Stomach (tissue), 9 donors: ENCODE measurements around the gene GCK. TPM values are rescaled to one million over a fixed set of nuclear protein-coding genes. Genes with fewer than 3 reads are reported as not detected.
A peak's percentile ranks its signal among the peaks of the same experiment; 100 is the strongest.

Experiments
- DNase-seq, 2 donors: peaks; one replicate each; pipeline versions ENCODE4 v3.0.0 to v3.0.0-alpha.2; 2013 to 2019
- H3K27ac ChIP-seq, 5 donors: fragments of 200-600 bp in 4 of 5; sonication (generic) in 4 of 5; one replicate each; pipeline ENCODE4 v1.5.1; 2013 to 2019; ENCODE audit warnings: mild to moderate bottlenecking in 1 of 5, moderate library complexity in 1 of 5
- H3K27me3 ChIP-seq, 3 donors: fragments of 200-600 bp; sonication (generic); one replicate each; pipeline ENCODE4 v1.5.1; 2017 to 2019; ENCODE audit warnings: mixed run types in 1 of 3
- H3K36me3 ChIP-seq, 4 donors: fragments of 200-600 bp; sonication (generic); 1 replicate in 3 of 4; 2 replicates in 1 of 4; pipeline ENCODE4 v1.5.1; 2016 to 2019
- H3K4me1 ChIP-seq, 4 donors: fragments of 200-600 bp; sonication (generic); one replicate each; pipeline ENCODE4 v1.5.1; 2016 to 2019
- H3K4me3 ChIP-seq, 4 donors: fragments of 200-600 bp; sonication (generic) in 3 of 4; one replicate each; pipeline ENCODE4 v1.5.1; 2016 to 2019; ENCODE audit warnings: mild to moderate bottlenecking in 1 of 4
- H3K9me3 ChIP-seq, 4 donors: fragments of 200-600 bp; sonication (generic); one replicate each; pipeline ENCODE4 v1.5.1; 2016 to 2019
- EP300 ChIP-seq: sonication (generic); formaldehyde crosslinking; IDR thresholded peaks from one replicate; pipeline ENCODE4 v1.6.1; 2017; ENCODE audit warnings: antibody characterized with exemption
- POLR2A ChIP-seq, 4 donors: fragments of 450-650 bp; IDR thresholded peaks; one replicate each; pipeline ENCODE4 v1.6.1; 2016; ENCODE audit warnings: antibody characterized with exemption in 4 of 4, control low read depth in 2 of 4, mild to moderate bottlenecking in 1 of 4, moderate library complexity in 1 of 4
- POLR2AphosphoS5 ChIP-seq, 3 donors: sonication (generic); formaldehyde crosslinking; IDR thresholded peaks; one replicate each; pipeline ENCODE4 v1.6.1; 2016; ENCODE audit warnings: antibody characterized with exemption in 3 of 3
- WGBS, 5 donors: extraction: QIAGEN DNeasy Blood & Tissue Kit in 3 of 5; methylation state at CpG; one replicate each; pipeline versions ENCODE4 v1.1.5 to v1.1.7; 2013 to 2018; 5-methylcytosine and 5-hydroxymethylcytosine counted together
- intact Hi-C: fragments of 100-400 bp; cut with DNase I; formaldehyde crosslinking; loops from one replicate; pipeline ENCODE4 v1.15.1; 2023; ENCODE audit warnings: low total_unique reads
- polyA plus RNA-seq, 3 donors: library from polyadenylated mRNA; stranded (reverse); fragments of 200-250 nt; gene quantifications; one replicate each; pipeline ENCODE4 v1.2.3, GENCODE V29; 2013
- total RNA-seq, 5 donors: library from RNA; depleted of rRNA; stranded (reverse); fragments of >200 nt; gene quantifications; one replicate each; pipeline versions ENCODE4 v1.1.0 to v1.2.3, GENCODE V29; 2014 to 2016
- TF ChIP-seq, protein P1 (sequence below), 7 experiments: fragments of 450-650 bp in 4 of 7; fragments of 200-600 bp in 3 of 7; sonication (generic) in 3 of 7; IDR thresholded peaks; one replicate each; pipeline ENCODE4 v1.5.1; 2016 to 2019; ENCODE audit warnings: antibody characterized with exemption in 7 of 7, control low read depth in 2 of 7, mild to moderate bottlenecking in 1 of 7
- donor health status: healthy with polysubstance abuse.
- donor health status: Bipolar disorder and iron deficiency.
- donor health status: healthy.

Gene GCK
- total and polyA plus RNA-seq, 8 donors: 0.55 to 1.9 (median 1.1) TPM; not detected in 4

DNA sequence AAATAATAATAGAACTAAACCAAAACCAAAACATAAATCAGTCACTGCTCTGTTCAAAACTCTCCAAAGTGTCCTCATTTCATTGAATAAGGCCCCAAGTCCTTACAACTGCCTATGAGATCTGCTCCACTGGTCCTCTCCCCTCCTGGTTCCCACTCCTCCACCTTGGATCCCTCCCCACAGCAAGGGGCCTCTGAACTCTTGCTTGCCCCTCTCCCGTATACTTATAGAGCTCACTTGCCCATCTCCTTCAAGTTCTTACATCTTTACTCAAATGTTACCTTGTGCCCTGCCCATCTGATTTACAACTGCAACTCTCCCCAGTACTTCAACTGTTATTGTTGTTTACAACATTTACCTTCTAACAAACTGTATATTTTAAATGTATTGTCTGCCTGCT, 66.7 kb downstream of the GCK start:
- Histone ChIP-seq H3K36me3 (peaks cover 5 to 45% (median 36%) of the 10 kb centered on the region in 4 donors), H3K4me1 (peaks cover 6 to 45% (median 35%) of the 10 kb centered on the region in 4 donors), H3K9me3 (no peaks in the 10 kb centered on the region), H3K27me3 (no peaks in the 10 kb centered on the region), H3K4me3 (peak overlapping the region; percentile 59 to 91 (median 82)), H3K27ac (peak overlapping the region in 4 of 5 donors; percentile 82 to 94 (median 90))
- intact Hi-C loops: loop anchor here (10.0 kb wide), 1 partner anchor 48 kb away; no protein-coding TSS in a partner anchor
- TF ChIP-seq POLR2A (IDR thresholded peaks at IDR 0.05) (no peak), POLR2AphosphoS5 (IDR thresholded peaks at IDR 0.05) (no peak), EP300 (no peak)
- TF ChIP-seq, protein P1, sequence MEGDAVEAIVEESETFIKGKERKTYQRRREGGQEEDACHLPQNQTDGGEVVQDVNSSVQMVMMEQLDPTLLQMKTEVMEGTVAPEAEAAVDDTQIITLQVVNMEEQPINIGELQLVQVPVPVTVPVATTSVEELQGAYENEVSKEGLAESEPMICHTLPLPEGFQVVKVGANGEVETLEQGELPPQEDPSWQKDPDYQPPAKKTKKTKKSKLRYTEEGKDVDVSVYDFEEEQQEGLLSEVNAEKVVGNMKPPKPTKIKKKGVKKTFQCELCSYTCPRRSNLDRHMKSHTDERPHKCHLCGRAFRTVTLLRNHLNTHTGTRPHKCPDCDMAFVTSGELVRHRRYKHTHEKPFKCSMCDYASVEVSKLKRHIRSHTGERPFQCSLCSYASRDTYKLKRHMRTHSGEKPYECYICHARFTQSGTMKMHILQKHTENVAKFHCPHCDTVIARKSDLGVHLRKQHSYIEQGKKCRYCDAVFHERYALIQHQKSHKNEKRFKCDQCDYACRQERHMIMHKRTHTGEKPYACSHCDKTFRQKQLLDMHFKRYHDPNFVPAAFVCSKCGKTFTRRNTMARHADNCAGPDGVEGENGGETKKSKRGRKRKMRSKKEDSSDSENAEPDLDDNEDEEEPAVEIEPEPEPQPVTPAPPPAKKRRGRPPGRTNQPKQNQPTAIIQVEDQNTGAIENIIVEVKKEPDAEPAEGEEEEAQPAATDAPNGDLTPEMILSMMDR (IDR thresholded peaks at IDR 0.05): no peak
- no peak for DNase-seq
- WGBS, 5 donors: 31 to 52% (median 38%) methylated on average over 1 of the region's 1 CpG

DNA sequence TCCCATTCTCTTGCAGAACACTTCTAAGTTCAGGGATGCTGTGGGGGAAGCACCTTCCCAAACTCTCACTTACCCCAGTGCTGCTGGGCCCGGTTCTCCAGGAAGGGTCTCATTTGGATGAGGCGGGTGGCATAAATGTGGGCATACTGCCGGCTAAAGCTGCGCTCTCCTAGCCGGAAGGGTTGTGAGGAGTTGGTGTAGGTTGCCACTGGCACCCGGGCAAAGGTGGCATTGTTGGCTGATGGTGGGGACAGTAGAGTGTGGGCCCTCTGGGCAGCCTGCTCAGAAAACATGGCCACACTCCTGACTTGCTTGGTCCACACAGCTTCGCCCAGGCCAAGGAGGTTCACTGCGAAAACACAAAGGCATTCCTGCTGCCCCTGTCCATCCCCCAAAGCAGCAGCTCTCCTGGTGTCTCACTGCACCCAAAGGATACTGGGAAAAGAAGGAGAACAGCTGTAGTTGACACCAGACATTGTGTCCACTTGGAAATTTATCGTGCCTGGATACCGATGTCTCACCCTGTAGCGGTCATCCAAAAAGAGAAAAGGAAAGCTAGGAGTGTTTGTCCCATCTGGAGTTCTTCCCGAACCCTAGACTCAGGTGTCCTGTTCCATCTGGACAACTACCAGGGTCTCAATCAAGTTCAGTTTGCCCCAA, 67.3 kb downstream of the GCK start:
- intact Hi-C loops: loop anchor here (10.0 kb wide), 1 partner anchor 47 kb away; no protein-coding TSS in a partner anchor
- Histone ChIP-seq H3K4me1 (peaks cover 6 to 45% (median 35%) of the 10 kb centered on the region in 4 donors), H3K27ac (peak overlapping the region in 1 of 5 donors; percentile 94), H3K36me3 (peaks cover 5 to 51% (median 43%) of the 10 kb centered on the region in 4 donors), H3K9me3 (no peaks in the 10 kb centered on the region), H3K4me3 (peak overlapping the region in 1 of 4 donors; percentile 78), H3K27me3 (no peaks in the 10 kb centered on the region)
- no peak for DNase-seq
- TF ChIP-seq POLR2A (IDR thresholded peaks at IDR 0.05): no peak
- WGBS, 5 donors: 91 to 95% (median 94%) methylated on average over 12 of the region's 12 CpGs

DNA sequence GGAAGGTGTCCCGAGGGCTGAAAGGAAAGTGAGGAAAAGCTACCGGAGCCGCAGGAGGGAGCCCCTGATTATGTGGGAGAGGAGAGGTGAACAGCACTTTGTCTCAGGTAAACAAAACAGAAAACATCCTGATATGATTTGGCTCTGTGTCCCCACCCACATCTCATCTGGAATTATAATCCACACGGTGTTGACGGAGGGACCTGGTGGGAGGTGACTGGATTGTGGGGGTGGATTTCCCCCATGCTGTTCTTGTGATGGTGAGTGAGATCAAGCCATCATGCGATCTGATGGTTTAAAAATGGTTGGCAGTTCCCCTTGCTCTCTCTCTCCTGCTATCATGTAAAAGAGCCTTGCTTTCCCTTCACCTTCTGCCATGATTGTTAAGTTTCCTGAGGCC, 68.8 kb downstream of the GCK start:
- TF ChIP-seq POLR2AphosphoS5 (IDR thresholded peaks at IDR 0.05): no peak
- TF ChIP-seq EP300: no peak
- TF ChIP-seq, protein P1 (IDR thresholded peaks at IDR 0.05): no peak
- intact Hi-C loops: loop anchor here (10.0 kb wide), 1 partner anchor 46 kb away; no protein-coding TSS in a partner anchor
- H3K4me3 ChIP-seq: no peak overlapping the region
- WGBS, 5 donors: 85 to 93% (median 90%) methylated on average over 6 of the region's 6 CpGs
- DNase-seq: no peak
- H3K27ac ChIP-seq: no peak overlapping the region
- peaks cover 6 to 45% (median 35%) of the 10 kb centered on the region in 4 donors for H3K4me1 ChIP-seq
- H3K36me3 ChIP-seq: peaks cover 11 to 66% (median 58%) of the 10 kb centered on the region in 4 donors
- no peaks in the 10 kb centered on the region for H3K27me3 ChIP-seq
- H3K9me3 ChIP-seq: no peaks in the 10 kb centered on the region

DNA sequence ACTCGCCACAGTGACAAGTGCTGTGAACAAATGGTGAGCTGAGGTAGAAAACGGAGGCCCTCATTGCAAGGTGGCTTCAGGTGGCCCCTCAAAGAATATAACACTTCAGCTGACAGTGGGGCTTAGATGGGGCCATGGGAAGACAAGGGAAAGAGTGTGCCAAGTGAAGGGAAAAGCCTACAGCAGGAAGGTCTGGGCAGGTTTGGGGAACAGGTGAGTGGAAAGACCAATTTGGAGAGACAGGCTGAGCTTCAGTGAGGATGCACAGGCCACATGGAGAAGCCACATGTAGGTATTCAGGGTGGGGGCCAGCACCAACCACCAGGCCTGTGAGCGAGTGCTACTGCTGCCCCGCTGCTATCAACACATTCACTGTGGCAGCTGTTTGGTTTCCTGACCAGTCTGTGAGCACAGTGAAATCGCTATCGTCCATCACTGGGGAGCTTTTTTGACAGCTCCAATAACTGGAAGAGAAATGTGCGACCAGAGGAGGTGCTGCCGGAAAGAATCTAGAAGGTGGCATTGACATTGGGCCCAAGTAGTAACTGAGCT, 69.3 kb downstream of the GCK start:
- Histone ChIP-seq H3K27ac (no peak overlapping the region), H3K4me3 (no peak overlapping the region), H3K36me3 (peaks cover 11 to 71% (median 62%) of the 10 kb centered on the region in 4 donors), H3K4me1 (peaks cover 6 to 45% (median 36%) of the 10 kb centered on the region in 4 donors), H3K27me3 (no peaks in the 10 kb centered on the region), H3K9me3 (no peaks in the 10 kb centered on the region)
- no peak for TF ChIP-seq POLR2A (IDR thresholded peaks at IDR 0.05)
- no peak for TF ChIP-seq POLR2AphosphoS5 (IDR thresholded peaks at IDR 0.05)
- no peak for TF ChIP-seq EP300
- TF ChIP-seq, protein P1 (IDR thresholded peaks at IDR 0.05): no peak
- intact Hi-C loops: loop anchor here (10.0 kb wide), 1 partner anchor 45 kb away; no protein-coding TSS in a partner anchor
- DNase-seq: no peak
- WGBS, 5 donors: 83 to 89% (median 85%) methylated on average over 8 of the region's 8 CpGs
